Esophagus squamous epithelium (tissue), 4 donors: Measurements from ENCODE around the gene SERPINB3.

Experiments used
- CTCF ChIP-seq, 6 experiments: fragments of 450-650 bp in 4 of 6; fragments of 200-600 bp in 2 of 6; sonication (generic) in 2 of 6; IDR thresholded peaks; one replicate each; pipeline ENCODE4 v1.5.1; 2016 to 2019; ENCODE audit warnings: antibody characterized with exemption in 6 of 6, mild to moderate bottlenecking in 4 of 6, moderate library complexity in 4 of 6
- POLR2A ChIP-seq, 4 donors: fragments of 450-650 bp; IDR thresholded peaks; one replicate each; pipeline ENCODE4 v1.6.1; 2017; ENCODE audit warnings: antibody characterized with exemption in 4 of 4, mild to moderate bottlenecking in 4 of 4, moderate library complexity in 3 of 4

DNA sequence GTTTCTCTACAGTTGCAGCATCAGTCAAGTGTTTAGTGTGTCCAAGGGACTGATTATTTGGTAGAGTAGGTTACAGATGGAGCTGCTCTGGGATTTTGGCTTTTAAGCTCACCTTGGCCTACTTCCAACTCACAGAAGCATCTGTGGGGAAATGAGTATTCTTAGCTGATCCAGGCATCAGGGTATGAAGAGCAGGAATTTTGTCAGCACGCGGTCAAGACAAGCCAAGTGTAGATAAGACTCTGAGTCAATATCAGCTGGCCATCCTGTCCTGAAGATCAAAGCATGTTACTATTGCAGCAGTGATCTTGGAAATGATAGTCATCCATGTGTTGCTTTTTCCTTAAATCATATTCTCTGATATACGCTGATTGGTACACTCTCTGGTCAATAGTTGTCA is 42.0 kb downstream of the SERPINB3 start:
- TF ChIP-seq CTCF (IDR thresholded peaks at IDR 0.05) (no peak), POLR2A (IDR thresholded peaks at IDR 0.05) (no peak)
